HL-60 (cell line): ENCODE results near the gene COL6A3.

Experiments
- GABPA ChIP-seq: IDR thresholded peaks from 2 replicates; pipeline ENCODE4 v1.6.1; 2012; ENCODE audit warnings: low read depth
- TF ChIP-seq, protein P1 (sequence below): IDR thresholded peaks from one replicate; pipeline ENCODE4 v1.5.1; 2011; ENCODE audit warnings: low read length, control low read depth, inconsistent platforms; ENCODE audit not compliant: insufficient read depth

- TF ChIP-seq GABPA, result no peak
- TF ChIP-seq, protein P1, sequence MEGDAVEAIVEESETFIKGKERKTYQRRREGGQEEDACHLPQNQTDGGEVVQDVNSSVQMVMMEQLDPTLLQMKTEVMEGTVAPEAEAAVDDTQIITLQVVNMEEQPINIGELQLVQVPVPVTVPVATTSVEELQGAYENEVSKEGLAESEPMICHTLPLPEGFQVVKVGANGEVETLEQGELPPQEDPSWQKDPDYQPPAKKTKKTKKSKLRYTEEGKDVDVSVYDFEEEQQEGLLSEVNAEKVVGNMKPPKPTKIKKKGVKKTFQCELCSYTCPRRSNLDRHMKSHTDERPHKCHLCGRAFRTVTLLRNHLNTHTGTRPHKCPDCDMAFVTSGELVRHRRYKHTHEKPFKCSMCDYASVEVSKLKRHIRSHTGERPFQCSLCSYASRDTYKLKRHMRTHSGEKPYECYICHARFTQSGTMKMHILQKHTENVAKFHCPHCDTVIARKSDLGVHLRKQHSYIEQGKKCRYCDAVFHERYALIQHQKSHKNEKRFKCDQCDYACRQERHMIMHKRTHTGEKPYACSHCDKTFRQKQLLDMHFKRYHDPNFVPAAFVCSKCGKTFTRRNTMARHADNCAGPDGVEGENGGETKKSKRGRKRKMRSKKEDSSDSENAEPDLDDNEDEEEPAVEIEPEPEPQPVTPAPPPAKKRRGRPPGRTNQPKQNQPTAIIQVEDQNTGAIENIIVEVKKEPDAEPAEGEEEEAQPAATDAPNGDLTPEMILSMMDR, result no peak
Measured at GRCh38 chr2:237300739-237301138, 113.2 kb downstream of the COL6A3 start.
